T-cell (primary cell): Measurements from ENCODE around the gene LPIN1. TPM values are rescaled to one million over a fixed set of nuclear protein-coding genes. Genes with fewer than 3 reads are reported as not detected.

ENCODE experiments used
- ATAC-seq, 4 experiments: fragments of 200-7000 bp in 3 of 4; fragments of 150-1000 bp in 1 of 4; cut with Tn5 transposase; replicated peaks in 1 of 4; 1 replicate in 3 of 4; 2 replicates in 1 of 4; pipeline ENCODE4 v1.10.0; 2021; ENCODE audit warnings: moderate library complexity in 3 of 4, mild to moderate bottlenecking in 2 of 4, moderate number of reproducible peaks in 1 of 4
- CTCF ChIA-PET, 2 donors: fragments of 300-600 bp; sonication (Branson Sonifier 250); formaldehyde crosslinking; loops; one replicate each; lab custom pipeline; 2022; ENCODE audit warnings: antibody characterized with exemption in 2 of 2; lab: Charles Lee
- POLR2A ChIA-PET, 2 donors: fragments of 300-600 bp; sonication (Branson Sonifier 250); formaldehyde crosslinking; loops; one replicate each; lab custom pipeline; 2022; ENCODE audit warnings: antibody characterized with exemption in 2 of 2; lab: Charles Lee
- DNase-seq, 35 experiments: peaks; one replicate each; pipeline versions ENCODE4 v3.0.0 to v3.0.0-alpha.2; 2013 to 2023
- H3K27ac ChIP-seq: one replicate; pipeline ENCODE4 v1.5.1; 2013; ENCODE audit warnings: low read length
- H3K27me3 ChIP-seq, 2 experiments: replicated peaks in 1 of 2; 1 replicate in 1 of 2; 2 replicates in 1 of 2; pipeline versions ENCODE4 v1.6.1 to v1.7.0; 2013; ENCODE audit warnings: low read length in 1 of 2, mixed read lengths in 1 of 2; ENCODE audit not compliant: control insufficient read depth in 2 of 2, insufficient read depth in 2 of 2; ENCODE audit errors: extremely low read depth in 1 of 2
- H3K36me3 ChIP-seq, 2 donors: 1 replicate in 1 of 2; 2 replicates in 1 of 2; pipeline versions ENCODE4 v1.6.1 to v1.7.0; 2013; ENCODE audit warnings: low read length in 1 of 2; ENCODE audit not compliant: control insufficient read depth in 2 of 2, insufficient read depth in 1 of 2; ENCODE audit errors: extremely low read depth in 1 of 2
- H3K4me1 ChIP-seq, 2 experiments: 1 replicate in 1 of 2; 2 replicates in 1 of 2; pipeline versions ENCODE4 v1.6.1 to v1.7.0; 2013; ENCODE audit warnings: low read length in 2 of 2, mixed read lengths in 1 of 2; ENCODE audit not compliant: insufficient read depth in 2 of 2, control insufficient read depth in 1 of 2; ENCODE audit errors: extremely low read depth in 1 of 2
- H3K4me3 ChIP-seq, 2 donors: 1 replicate in 1 of 2; 2 replicates in 1 of 2; pipeline versions ENCODE4 v1.5.1 to v1.7.0; 2013; ENCODE audit warnings: mild to moderate bottlenecking in 2 of 2, low read length in 1 of 2, moderate library complexity in 1 of 2; ENCODE audit not compliant: control insufficient read depth in 1 of 2; ENCODE audit errors: extremely low read depth in 1 of 2
- H3K9me3 ChIP-seq: 2 replicates; pipeline ENCODE4 v1.7.0; 2013
- H3K27ac Mint-ChIP-seq, 2 donors: one replicate each; pipeline ENCODE4 v1.8.0; 2020 to 2021; ENCODE audit warnings: mild to moderate bottlenecking in 2 of 2, mixed read lengths in 2 of 2
- H3K27me3 Mint-ChIP-seq, 2 donors: one replicate each; pipeline ENCODE4 v1.8.0; 2021 to 2022; ENCODE audit warnings: mixed read lengths in 2 of 2
- H3K36me3 Mint-ChIP-seq: one replicate; pipeline ENCODE4 v1.8.0; 2021; ENCODE audit warnings: mixed read lengths
- H3K4me1 Mint-ChIP-seq, 3 donors: one replicate each; pipeline ENCODE4 v1.8.0; 2020 to 2022; ENCODE audit warnings: mixed read lengths in 3 of 3, mild to moderate bottlenecking in 1 of 3
- H3K4me3 Mint-ChIP-seq, 3 donors: one replicate each; pipeline ENCODE4 v1.8.0; 2020 to 2022; ENCODE audit warnings: mild to moderate bottlenecking in 3 of 3, mixed read lengths in 3 of 3, moderate library complexity in 3 of 3
- H3K9me3 Mint-ChIP-seq, 3 donors: one replicate each; pipeline ENCODE4 v1.8.0; 2020 to 2022; ENCODE audit warnings: mixed read lengths in 3 of 3
- WGBS: methylation state at CpG from one replicate; pipeline ENCODE4 v1.1.5; 2013; ENCODE audit warnings: missing lambda C conversion rate; ENCODE audit not compliant: insufficient coverage; 5-methylcytosine and 5-hydroxymethylcytosine counted together
- total RNA-seq, 35 experiments: library from RNA in 6 of 35; stranded (reverse) in 6 of 35; fragments of 120-200 nt in 1 of 35; gene quantifications; one replicate each; pipeline versions ENCODE4 v1.2.1 to v1.2.4 and lab custom pipeline; 2013 to 2026

Gene LPIN1
- total RNA-seq, 5 donors from 2014 or later (not counting 1 experiment from before 2014, with no cell fraction given): 67.1 to 102 (median 88.0) TPM

GRCh38 chr2:11787991-11788390 is 41.6 kb downstream of the LPIN1 start:
- Mint-ChIP-seq H3K36me3 (peaks cover 85% of the 10 kb centered on the region), H3K4me1 (peaks cover 0 to 7% (median 0%) of the 10 kb centered on the region in 3 donors), H3K4me3 (no peak overlapping the region), H3K9me3 (no peaks in the 10 kb centered on the region), H3K27me3 (no peaks in the 10 kb centered on the region), H3K27ac (no peak overlapping the region)
- H3K4me3 ChIP-seq: no peak overlapping the region
- POLR2A ChIA-PET: no interaction called here
- no peak for ATAC-seq
- H3K27ac ChIP-seq: no peak overlapping the region
- no peaks in the 10 kb centered on the region for H3K4me1 ChIP-seq
- peaks cover 6 to 91% of the 10 kb centered on the region in 2 donors for H3K36me3 ChIP-seq
- 98% methylated on average over 5 of the region's 9 CpGs for WGBS
- H3K27me3 ChIP-seq: peaks cover 0 to 2% of the 10 kb centered on the region in 2 experiments
- H3K9me3 ChIP-seq: no peaks in the 10 kb centered on the region
- no peak for DNase-seq
- CTCF ChIA-PET: interaction anchor here (0.7 to 1.5 kb wide), 5 partner anchors 24 to 1220 kb away, joined by 3 to 4 read pairs (median 4); no protein-coding TSS in a partner anchor

- 100% methylated on average over 1 of the region's 7 CpGs for WGBS
- H3K27ac Mint-ChIP-seq: peak overlapping the region in 1 of 2 donors; percentile 39
- POLR2A ChIA-PET: no interaction called here
Measured at GRCh38 chr2:11788461-11789124, 42.2 kb downstream of the LPIN1 start.

GRCh38 chr2:11789243-11789642 is 42.8 kb downstream of the LPIN1 start:
- no peak overlapping the region for H3K4me3 Mint-ChIP-seq
- DNase-seq (no peak), ATAC-seq (no peak)
- no peak overlapping the region for H3K27ac Mint-ChIP-seq
- peaks cover 0 to 7% (median 0%) of the 10 kb centered on the region in 3 donors for H3K4me1 Mint-ChIP-seq
- no peaks in the 10 kb centered on the region for H3K27me3 Mint-ChIP-seq
- H3K27ac ChIP-seq: no peak overlapping the region
- H3K4me3 ChIP-seq: no peak overlapping the region
- H3K9me3 Mint-ChIP-seq: no peaks in the 10 kb centered on the region
- H3K9me3 ChIP-seq: no peaks in the 10 kb centered on the region
- no peaks in the 10 kb centered on the region for H3K4me1 ChIP-seq
- WGBS: 97% methylated on average over 10 of the region's 13 CpGs
- CTCF ChIA-PET: interaction anchor here in 1 of 2 donors (0.7 kb wide), 1 partner anchor 52 kb away, joined by 3 read pairs; no protein-coding TSS in a partner anchor
- POLR2A ChIA-PET: no interaction called here
- peaks cover 6 to 91% of the 10 kb centered on the region in 2 donors for H3K36me3 ChIP-seq
- H3K36me3 Mint-ChIP-seq: peaks cover 90% of the 10 kb centered on the region
- peaks cover 0 to 2% of the 10 kb centered on the region in 2 experiments for H3K27me3 ChIP-seq

More at GRCh38 chr2:11788461-11789124, 42.2 kb downstream of the LPIN1 start:
- Mint-ChIP-seq H3K36me3 (peaks cover 88% of the 10 kb centered on the region), H3K4me1 (peaks cover 0 to 7% (median 0%) of the 10 kb centered on the region in 3 donors), H3K27me3 (no peaks in the 10 kb centered on the region), H3K4me3 (no peak overlapping the region), H3K9me3 (no peaks in the 10 kb centered on the region)
- Histone ChIP-seq H3K27ac (no peak overlapping the region), H3K4me3 (no peak overlapping the region), H3K4me1 (no peaks in the 10 kb centered on the region), H3K9me3 (no peaks in the 10 kb centered on the region), H3K36me3 (peaks cover 6 to 91% of the 10 kb centered on the region in 2 donors), H3K27me3 (peaks cover 0 to 2% of the 10 kb centered on the region in 2 experiments)
- DNase-seq: no peak
- CTCF ChIA-PET: interaction anchor here (0.7 to 1.5 kb wide), 3 partner anchors 25 to 950 kb away, joined by 4 read pairs; no protein-coding TSS in a partner anchor
- no peak for ATAC-seq

- POLR2A ChIA-PET: interaction anchor here in 1 of 2 donors (0.6 kb wide), 1 partner anchor 29 kb away, joined by 3 read pairs; no protein-coding TSS in a partner anchor
- CTCF ChIA-PET: interaction anchor here (0.5 to 1.8 kb wide), 4 partner anchors 51 to 663 kb away, joined by 3 to 4 read pairs (median 3); a partner anchor contains a TSS
Measured at GRCh38 chr2:11790228-11790627, 43.8 kb downstream of the LPIN1 start.

DNA sequence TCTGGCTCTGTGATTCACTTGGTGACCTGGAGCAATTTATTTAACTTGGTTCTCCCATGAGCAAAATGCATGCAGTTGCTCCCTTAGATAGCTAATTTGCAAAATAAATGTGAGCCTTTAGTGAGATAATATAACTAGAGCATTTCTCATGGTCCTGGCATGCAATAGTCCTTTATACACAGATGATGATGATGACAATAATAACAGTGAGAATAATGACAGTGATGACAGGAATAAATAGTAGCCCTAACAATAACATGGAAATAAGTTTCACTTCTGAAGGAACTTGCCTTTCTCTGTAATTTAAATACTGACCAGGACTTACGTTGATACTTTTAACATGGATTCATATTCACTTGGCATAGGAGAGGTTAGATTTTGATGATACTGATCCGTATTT is 49.2 kb downstream of the LPIN1 start:
- Histone ChIP-seq H3K36me3 (peaks cover 13 to 91% of the 10 kb centered on the region in 2 donors), H3K27me3 (no peaks in the 10 kb centered on the region), H3K4me1 (no peaks in the 10 kb centered on the region), H3K9me3 (no peaks in the 10 kb centered on the region), H3K27ac (no peak overlapping the region), H3K4me3 (no peak overlapping the region)
- CTCF ChIA-PET: no interaction called here
- H3K27ac Mint-ChIP-seq: no peak overlapping the region
- peaks cover 0 to 7% (median 2%) of the 10 kb centered on the region in 3 donors for H3K4me1 Mint-ChIP-seq
- ATAC-seq (no peak), DNase-seq (no peak)
- H3K27me3 Mint-ChIP-seq: no peaks in the 10 kb centered on the region
- H3K9me3 Mint-ChIP-seq: no peaks in the 10 kb centered on the region
- no CpG with 5 or more reads among the region's 2 CpGs for WGBS
- POLR2A ChIA-PET: interaction anchor here in 1 of 2 donors (0.6 kb wide), 1 partner anchor 1110 kb away, joined by 3 read pairs; no protein-coding TSS in a partner anchor
- H3K36me3 Mint-ChIP-seq: peaks cover 96% of the 10 kb centered on the region
- no peak overlapping the region for H3K4me3 Mint-ChIP-seq

More at GRCh38 chr2:11790228-11790627, 43.8 kb downstream of the LPIN1 start:
- DNase-seq: no peak
- Histone ChIP-seq H3K27ac (no peak overlapping the region), H3K9me3 (no peaks in the 10 kb centered on the region), H3K4me3 (no peak overlapping the region), H3K4me1 (no peaks in the 10 kb centered on the region), H3K36me3 (peaks cover 11 to 89% of the 10 kb centered on the region in 2 donors), H3K27me3 (peaks cover 0 to 2% of the 10 kb centered on the region in 2 experiments)
- H3K27me3 Mint-ChIP-seq: no peaks in the 10 kb centered on the region
- 96% methylated on average over 5 of the region's 7 CpGs for WGBS
- ATAC-seq: no peak
- peaks cover 0 to 7% (median 0%) of the 10 kb centered on the region in 3 donors for H3K4me1 Mint-ChIP-seq
- peaks cover 91% of the 10 kb centered on the region for H3K36me3 Mint-ChIP-seq
- H3K9me3 Mint-ChIP-seq: no peaks in the 10 kb centered on the region
- H3K27ac Mint-ChIP-seq: no peak overlapping the region
- H3K4me3 Mint-ChIP-seq: no peak overlapping the region

- Mint-ChIP-seq H3K27ac (no peak overlapping the region), H3K4me1 (peaks cover 0 to 7% (median 5%) of the 10 kb centered on the region in 3 donors), H3K27me3 (no peaks in the 10 kb centered on the region), H3K9me3 (no peaks in the 10 kb centered on the region), H3K4me3 (no peak overlapping the region), H3K36me3 (peaks cover 96% of the 10 kb centered on the region)
- no peak for ATAC-seq
- 96% methylated on average over 12 of the region's 18 CpGs for WGBS
- ChIA-PET POLR2A (no interaction called here), CTCF (no interaction called here)
- DNase-seq: no peak
- no peaks in the 10 kb centered on the region for H3K4me1 ChIP-seq
- H3K9me3 ChIP-seq: no peaks in the 10 kb centered on the region
- peaks cover 13 to 94% of the 10 kb centered on the region in 2 donors for H3K36me3 ChIP-seq
- no peak overlapping the region for H3K27ac ChIP-seq
- H3K4me3 ChIP-seq: no peak overlapping the region
- H3K27me3 ChIP-seq: no peaks in the 10 kb centered on the region
Measured at GRCh38 chr2:11796190-11797171, 50.0 kb downstream of the LPIN1 start.
